Vein endothelial cell (primary cell): Measurements from ENCODE around the gene TSSK1B. TPM values are rescaled to one million over a fixed set of nuclear protein-coding genes. Genes with fewer than 3 reads are reported as not detected.

ENCODE experiments used
- total RNA-seq: library from RNA; depleted of rRNA; stranded (reverse); fragments of >200 nt; gene quantifications from 2 replicates; pipeline ENCODE4 v1.2.3, GENCODE V29; 2012

The TSSK1B gene, protein sequence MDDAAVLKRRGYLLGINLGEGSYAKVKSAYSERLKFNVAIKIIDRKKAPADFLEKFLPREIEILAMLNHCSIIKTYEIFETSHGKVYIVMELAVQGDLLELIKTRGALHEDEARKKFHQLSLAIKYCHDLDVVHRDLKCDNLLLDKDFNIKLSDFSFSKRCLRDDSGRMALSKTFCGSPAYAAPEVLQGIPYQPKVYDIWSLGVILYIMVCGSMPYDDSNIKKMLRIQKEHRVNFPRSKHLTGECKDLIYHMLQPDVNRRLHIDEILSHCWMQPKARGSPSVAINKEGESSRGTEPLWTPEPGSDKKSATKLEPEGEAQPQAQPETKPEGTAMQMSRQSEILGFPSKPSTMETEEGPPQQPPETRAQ
- under 0.01 and 0.10 TPM in 2 replicates for total RNA-seq

DNA sequence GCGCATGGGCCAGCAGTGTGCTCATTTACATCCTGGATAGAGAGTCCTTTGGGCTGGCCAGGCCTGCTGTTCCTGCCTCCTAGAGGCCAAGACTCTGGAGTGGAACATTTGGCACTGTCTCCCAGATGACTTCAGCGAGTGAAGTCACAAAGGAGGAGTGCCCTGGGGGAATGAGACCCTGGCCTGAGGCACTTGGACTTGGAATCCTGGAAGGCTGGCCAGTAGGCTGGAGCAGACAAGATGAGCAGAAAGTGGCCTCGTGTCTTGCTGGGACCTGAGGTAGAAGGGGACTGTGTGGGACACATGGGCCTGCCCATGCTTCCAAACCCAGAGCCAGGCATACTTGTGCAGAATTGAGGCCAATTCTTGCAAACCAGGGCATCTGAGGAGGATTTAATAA is at the start of gene TSSK1B:
TSS of gene TSSK1B (minus strand) at position 101 of the 400 bp plus-strand sequence. CDS start 150 bp downstream, outside the sequence.

Other genes with a start within 250 kb of the TSSK1B start
- gene MCC, start 53.5 kb upstream of the TSSK1B start, total RNA-seq: 21.3 and 25.8 TPM in 2 replicates
- 26.8 and 34.9 TPM in 2 replicates for gene YTHDC2, start 78.7 kb upstream of the TSSK1B start, total RNA-seq